ENCODE measurements around the gene EGLN1.

EGLN1 gene

GRCh38 chr1:231364192-231364591 lies 57.9 kb downstream of the EGLN1 start:
- POLR2A ChIA-PET (ENCODE audit: low non-redundant PET), result no interaction called here
- DNase-seq (ENCODE audit: low spot score), result no peak
- CTCF ChIA-PET, result no interaction called here
- H3K27ac ChIP-seq, result no peak overlapping the region
- TF ChIP-seq CTCF (conservative IDR thresholded peaks at IDR 0.05; ENCODE audit: low read depth), result no peak

GRCh38 chr1:231363624-231364023 lies 58.5 kb downstream of the EGLN1 start:
- CTCF ChIA-PET, result interaction anchor here (0.7 kb wide), 1 partner anchor 62 kb away, joined by 3 read pairs; no protein-coding TSS in a partner anchor

GRCh38 chr1:231362325-231362724 lies 59.8 kb downstream of the EGLN1 start:
- no peak overlapping the region for H3K27ac ChIP-seq
- ChIA-PET POLR2A (ENCODE audit: low non-redundant PET) (no interaction called here), CTCF (interaction anchor here (0.5 kb wide), 1 partner anchor 192 kb away, joined by 3 read pairs; no protein-coding TSS in a partner anchor)
- no peak for TF ChIP-seq CTCF (conservative IDR thresholded peaks at IDR 0.05; ENCODE audit: low read depth)
- no peak for DNase-seq (ENCODE audit: low spot score)

More at GRCh38 chr1:231363624-231364023, 58.5 kb downstream of the EGLN1 start:
- POLR2A ChIA-PET (ENCODE audit: low non-redundant PET), result no interaction called here
- no peak for TF ChIP-seq CTCF (conservative IDR thresholded peaks at IDR 0.05; ENCODE audit: low read depth)
- no peak for DNase-seq (ENCODE audit: low spot score)
- H3K27ac ChIP-seq, result no peak overlapping the region

- H3K27ac ChIP-seq, result no peak overlapping the region
- ChIA-PET CTCF (interaction anchor here (0.6 kb wide), 1 partner anchor 247 kb away, joined by 3 read pairs; no protein-coding TSS in a partner anchor), POLR2A (ENCODE audit: low non-redundant PET) (no interaction called here)
- no peak for TF ChIP-seq CTCF (conservative IDR thresholded peaks at IDR 0.05; ENCODE audit: low read depth)
- no peak for DNase-seq (ENCODE audit: low spot score)
These were observed 63.0 kb downstream of the EGLN1 start for GRCh38 chr1:231359113-231359512.

- no peak overlapping the region for H3K27ac ChIP-seq
- DNase-seq (ENCODE audit: low spot score), result peak; percentile 52
- ChIA-PET POLR2A (ENCODE audit: low non-redundant PET) (no interaction called here), CTCF (interaction anchor here (0.6 to 1.1 kb wide), 11 partner anchors 24 to 441 kb away, joined by 3 to 6 read pairs (median 4); no protein-coding TSS in a partner anchor)
- peak; percentile 73 for TF ChIP-seq CTCF (conservative IDR thresholded peaks at IDR 0.05; ENCODE audit: low read depth)
These were observed 64.2 kb downstream of the EGLN1 start for GRCh38 chr1:231357831-231358354.

- ChIA-PET POLR2A (ENCODE audit: low non-redundant PET) (no interaction called here), CTCF (interaction anchor here (0.6 to 1.1 kb wide), 11 partner anchors 25 to 441 kb away, joined by 3 to 6 read pairs (median 4); no protein-coding TSS in a partner anchor)
- no peak for DNase-seq (ENCODE audit: low spot score)
- H3K27ac ChIP-seq, result no peak overlapping the region
- no peak for TF ChIP-seq CTCF (conservative IDR thresholded peaks at IDR 0.05; ENCODE audit: low read depth)
These were observed 64.8 kb downstream of the EGLN1 start for GRCh38 chr1:231357187-231357772.

Measured in RWPE1 (cell line).